Measurements from ENCODE around the gene PRKCSH.
"Not testable (repeated sequence)": the region's sequence is repeated elsewhere in the genome, so short reads cannot be mapped to it uniquely, and the experiment has no call there.

Gene PRKCSH

GRCh38 chr19:11460207-11460606 is 24.8 kb downstream of the PRKCSH start:
- Mint-ChIP-seq H3K27me3 (peaks cover 17 to 33% of the 10 kb centered on the region in 2 donors), H3K36me3 (ENCODE audit: insufficient read depth) (peaks cover 3% of the 10 kb centered on the region), H3K9me3 (no peaks in the 10 kb centered on the region), H3K27ac (no peak overlapping the region), H3K4me3 (no peak overlapping the region), H3K4me1 (ENCODE audit: low read depth in 2 of 2) (no peaks in the 10 kb centered on the region)
- no peak for ATAC-seq (replicated peaks)
- no peak for DNase-seq

- no peak for DNase-seq
- H3K27me3 Mint-ChIP-seq: peaks cover 20 to 42% of the 10 kb centered on the region in 2 donors
- peaks cover 3% of the 10 kb centered on the region for H3K36me3 Mint-ChIP-seq (ENCODE audit: insufficient read depth)
- no peak overlapping the region for H3K4me3 Mint-ChIP-seq
- no peaks in the 10 kb centered on the region for H3K9me3 Mint-ChIP-seq
- no peak overlapping the region for H3K27ac Mint-ChIP-seq
- no peaks in the 10 kb centered on the region for H3K4me1 Mint-ChIP-seq (ENCODE audit: low read depth in 2 of 2)
- ATAC-seq (replicated peaks): no peak
These were observed 26.0 kb downstream of the PRKCSH start for GRCh38 chr19:11461453-11461852.

- Mint-ChIP-seq H3K27ac (peak overlapping the region in 1 of 2 donors; percentile 39), H3K4me1 (ENCODE audit: low read depth in 2 of 2) (no peaks in the 10 kb centered on the region), H3K4me3 (no peak overlapping the region), H3K27me3 (peaks cover 20 to 34% of the 10 kb centered on the region in 2 donors), H3K36me3 (ENCODE audit: insufficient read depth) (peaks cover 3% of the 10 kb centered on the region), H3K9me3 (no peaks in the 10 kb centered on the region)
- no peak for DNase-seq
- ATAC-seq (replicated peaks): peak; percentile 65
These were observed 28.0 kb downstream of the PRKCSH start for GRCh38 chr19:11463391-11463790.

- no peak for DNase-seq
- no peak for ATAC-seq (replicated peaks)
- Mint-ChIP-seq H3K9me3 (no peaks in the 10 kb centered on the region), H3K4me3 (no peak overlapping the region), H3K36me3 (ENCODE audit: insufficient read depth) (peaks cover 3% of the 10 kb centered on the region), H3K4me1 (ENCODE audit: low read depth in 2 of 2) (no peaks in the 10 kb centered on the region), H3K27me3 (peaks cover 19 to 28% of the 10 kb centered on the region in 2 donors), H3K27ac (no peak overlapping the region)
These were observed 29.2 kb downstream of the PRKCSH start for GRCh38 chr19:11464333-11465265.

GRCh38 chr19:11465600-11465999 is 30.2 kb downstream of the PRKCSH start:
- Mint-ChIP-seq H3K36me3 (ENCODE audit: insufficient read depth) (peaks cover 3% of the 10 kb centered on the region), H3K4me3 (no peak overlapping the region), H3K9me3 (no peaks in the 10 kb centered on the region), H3K27ac (no peak overlapping the region), H3K27me3 (peaks cover 12 to 17% of the 10 kb centered on the region in 2 donors), H3K4me1 (ENCODE audit: low read depth in 2 of 2) (no peaks in the 10 kb centered on the region)
- DNase-seq: no peak
- no peak for ATAC-seq (replicated peaks)

- peaks cover 16 to 19% of the 10 kb centered on the region in 2 donors for H3K27me3 Mint-ChIP-seq
- H3K9me3 Mint-ChIP-seq; H3K36me3 Mint-ChIP-seq (ENCODE audit: insufficient read depth); DNase-seq; ATAC-seq (replicated peaks); H3K27ac Mint-ChIP-seq; H3K4me1 Mint-ChIP-seq (ENCODE audit: low read depth in 2 of 2); H3K4me3 Mint-ChIP-seq: not testable (repeated sequence)
These were observed 32.9 kb downstream of the PRKCSH start for GRCh38 chr19:11468266-11468845.

GRCh38 chr19:11473725-11474124 is 38.3 kb downstream of the PRKCSH start:
- no peak for DNase-seq
- Mint-ChIP-seq H3K4me1 (ENCODE audit: low read depth in 2 of 2) (no peaks in the 10 kb centered on the region), H3K9me3 (no peaks in the 10 kb centered on the region), H3K4me3 (no peak overlapping the region), H3K27ac (no peak overlapping the region), H3K36me3 (ENCODE audit: insufficient read depth) (no peaks in the 10 kb centered on the region), H3K27me3 (peaks cover 9 to 16% of the 10 kb centered on the region in 2 donors)
- ATAC-seq (replicated peaks): no peak

GRCh38 chr19:11475343-11475742 is 39.9 kb downstream of the PRKCSH start:
- not testable (repeated sequence) for H3K4me3 Mint-ChIP-seq; H3K4me1 Mint-ChIP-seq (ENCODE audit: low read depth in 2 of 2); H3K9me3 Mint-ChIP-seq; H3K27ac Mint-ChIP-seq; H3K36me3 Mint-ChIP-seq (ENCODE audit: insufficient read depth); DNase-seq; ATAC-seq (replicated peaks)
- H3K27me3 Mint-ChIP-seq: peaks cover 18 to 19% of the 10 kb centered on the region in 2 donors

GRCh38 chr19:11475861-11476260 is 40.4 kb downstream of the PRKCSH start:
- ATAC-seq (replicated peaks) (no peak), DNase-seq (no peak)
- H3K27me3 Mint-ChIP-seq: peaks cover 18 to 19% of the 10 kb centered on the region in 2 donors
- no peak overlapping the region for H3K4me3 Mint-ChIP-seq
- H3K4me1 Mint-ChIP-seq (ENCODE audit: low read depth in 2 of 2): peaks cover 3 to 4% of the 10 kb centered on the region in 2 donors
- no peak overlapping the region for H3K27ac Mint-ChIP-seq
- no peaks in the 10 kb centered on the region for H3K9me3 Mint-ChIP-seq
- H3K36me3 Mint-ChIP-seq (ENCODE audit: insufficient read depth): no peaks in the 10 kb centered on the region

GRCh38 chr19:11478167-11479089 is 43.0 kb downstream of the PRKCSH start:
- H3K4me1 Mint-ChIP-seq (ENCODE audit: low read depth in 2 of 2): peaks cover 18 to 22% of the 10 kb centered on the region in 2 donors
- ATAC-seq (replicated peaks) (no peak), DNase-seq (no peak)
- peak overlapping the region; percentile 60 to 64 for H3K4me3 Mint-ChIP-seq
- H3K36me3 Mint-ChIP-seq (ENCODE audit: insufficient read depth): peaks cover 17% of the 10 kb centered on the region
- H3K27ac Mint-ChIP-seq: no peak overlapping the region
- no peaks in the 10 kb centered on the region for H3K9me3 Mint-ChIP-seq
- H3K27me3 Mint-ChIP-seq: peaks cover 23 to 36% of the 10 kb centered on the region in 2 donors

GRCh38 chr19:11479090-11479897 is 43.9 kb downstream of the PRKCSH start:
- DNase-seq (no peak), ATAC-seq (replicated peaks) (no peak)
- H3K4me3 Mint-ChIP-seq: peak overlapping the region; percentile 60 to 64
- no peak overlapping the region for H3K27ac Mint-ChIP-seq
- peaks cover 17% of the 10 kb centered on the region for H3K36me3 Mint-ChIP-seq (ENCODE audit: insufficient read depth)
- peaks cover 18 to 22% of the 10 kb centered on the region in 2 donors for H3K4me1 Mint-ChIP-seq (ENCODE audit: low read depth in 2 of 2)
- no peaks in the 10 kb centered on the region for H3K9me3 Mint-ChIP-seq
- peaks cover 23 to 36% of the 10 kb centered on the region in 2 donors for H3K27me3 Mint-ChIP-seq

- H3K27ac Mint-ChIP-seq: no peak overlapping the region
- H3K27me3 Mint-ChIP-seq: peaks cover 23 to 36% of the 10 kb centered on the region in 2 donors
- DNase-seq (no peak), ATAC-seq (replicated peaks) (no peak)
- H3K4me3 Mint-ChIP-seq: no peak overlapping the region
- H3K36me3 Mint-ChIP-seq (ENCODE audit: insufficient read depth): peaks cover 20% of the 10 kb centered on the region
- peaks cover 18 to 22% of the 10 kb centered on the region in 2 donors for H3K4me1 Mint-ChIP-seq (ENCODE audit: low read depth in 2 of 2)
- no peaks in the 10 kb centered on the region for H3K9me3 Mint-ChIP-seq
These were observed 44.7 kb downstream of the PRKCSH start for GRCh38 chr19:11479898-11480714.
